ENCODE data around the gene SPTBN2.

- TF ChIP-seq CTCF (IDR thresholded peaks at IDR 0.05) (no peak), ZBTB43 (CRISPR knock-in tag; IDR thresholded peaks at IDR 0.05) (no peak), NR2C2 (CRISPR knock-in tag; IDR thresholded peaks at IDR 0.05) (no peak), ATF6 (CRISPR knock-in tag; IDR thresholded peaks at IDR 0.05) (no peak), RELA (CRISPR knock-in tag; IDR thresholded peaks at IDR 0.05; ENCODE audit: borderline replicate concordance) (no peak), NFYB (CRISPR knock-in tag; conservative IDR thresholded peaks at IDR 0.05; ENCODE audit: low read depth) (no peak), FOXJ3 (CRISPR knock-in tag; IDR thresholded peaks at IDR 0.05; ENCODE audit: borderline replicate concordance) (no peak), ZNF263 (CRISPR knock-in tag; IDR thresholded peaks at IDR 0.05; ENCODE audit: low read depth) (no peak), ESRRA (CRISPR knock-in tag; IDR thresholded peaks at IDR 0.05; ENCODE audit: borderline replicate concordance) (no peak), MXD4 (CRISPR knock-in tag; IDR thresholded peaks at IDR 0.05; ENCODE audit: borderline replicate concordance) (no peak), HMGA2 (CRISPR knock-in tag; IDR thresholded peaks at IDR 0.05) (no peak)
These were observed 32.9 kb downstream of the SPTBN2 start for GRCh38 chr11:66696146-66696545.

Data from WTC11 (cell line).